GM23248 (cell line): ENCODE data around the gene HOXA3.

Experiments used
- EZH2 ChIP-seq: fragments of 200-600 bp; sonication (generic); IDR thresholded peaks from 2 replicates; pipeline ENCODE4 v1.6.1; 2018; ENCODE audit warnings: antibody characterized with exemption, mild to moderate bottlenecking; ENCODE audit not compliant: insufficient read depth, poor library complexity, severe bottlenecking
- EZH2phosphoT487 ChIP-seq: fragments of 200-600 bp; sonication (generic); IDR thresholded peaks from 2 replicates; pipeline ENCODE4 v1.6.1; 2018; ENCODE audit warnings: antibody characterized with exemption, moderate library complexity, mild to moderate bottlenecking, low read depth; ENCODE audit not compliant: insufficient read depth

GRCh38 chr7:27098578-27099451 lies 53.6 kb downstream of the HOXA3 start:
- TF ChIP-seq EZH2, result no peak
- no peak for TF ChIP-seq EZH2phosphoT487
